RWPE1 (cell line): ENCODE results near the gene PRADC1.

ENCODE experiments used
- CTCF ChIA-PET: fragments of 350-600 bp; sonication (Branson Sonifier 250); formaldehyde crosslinking; extraction: SDS; loops from one replicate; lab custom pipeline; 2021; lab: Yijun Ruan, JAX
- POLR2A ChIA-PET: fragments of 400-600 bp; formaldehyde crosslinking; extraction: SDS; loops from one replicate; lab custom pipeline; 2020; ENCODE audit warnings: antibody characterized with exemption; ENCODE audit not compliant: low non-redundant PET; lab: Yijun Ruan, JAX
- DNase-seq: peaks from one replicate; pipeline ENCODE4 v3.0.0; 2012; ENCODE audit warnings: low spot score
- H3K27ac ChIP-seq: fragments of 450-650 bp; 2 replicates; pipeline ENCODE4 v1.5.1; 2017
- CTCF ChIP-seq: fragments of 450-650 bp; conservative IDR thresholded peaks from 2 replicates; pipeline ENCODE4 v1.5.1; 2017; ENCODE audit warnings: low read depth, mild to moderate bottlenecking

Gene PRADC1

GRCh38 chr2:73233154-73233931, at the start of gene PRADC1:
Gene PRADC1 (minus strand): TSS chr2:73233239. CDS start chr2:73233160, 79 bp downstream.
- TF ChIP-seq CTCF: no peak
- POLR2A ChIA-PET: interaction anchor here (0.6 to 2.1 kb wide), 6 partner anchors 11 to 504 kb away, joined by 3 to 12 read pairs (median 4); partner anchors contain the start of gene TPRKB
- CTCF ChIA-PET: interaction anchor here (0.6 to 1.5 kb wide), 4 partner anchors 21 to 621 kb away, joined by 3 to 8 read pairs (median 4); no protein-coding TSS in a partner anchor
- peak; percentile 99 for DNase-seq
- H3K27ac ChIP-seq: peak within 1 kb of the TSS; percentile 89

GRCh38 chr2:73281244-73281643, 48.2 kb upstream of the PRADC1 start:
- no peak overlapping the region for H3K27ac ChIP-seq
- no peak for TF ChIP-seq CTCF
- CTCF ChIA-PET: no interaction called here
- no peak for DNase-seq
- POLR2A ChIA-PET: no interaction called here

- DNase-seq: peak; percentile 56
- TF ChIP-seq CTCF: no peak
- ChIA-PET POLR2A (no interaction called here), CTCF (no interaction called here)
- no peak overlapping the region for H3K27ac ChIP-seq
Measured at GRCh38 chr2:73279852-73280251, 46.8 kb upstream of the PRADC1 start.

- TF ChIP-seq CTCF: no peak
- DNase-seq: no peak
- H3K27ac ChIP-seq: no peak overlapping the region
- CTCF ChIA-PET: interaction anchor here (0.6 kb wide), 1 partner anchor 19 kb away, joined by 3 read pairs; no protein-coding TSS in a partner anchor
- POLR2A ChIA-PET: no interaction called here
Measured at GRCh38 chr2:73272270-73272669, 39.2 kb upstream of the PRADC1 start.

GRCh38 chr2:73269686-73270465, 36.8 kb upstream of the PRADC1 start:
- ChIA-PET POLR2A (no interaction called here), CTCF (interaction anchor here (1.1 to 1.2 kb wide), 2 partner anchors 22 to 23 kb away, joined by 6 to 7 read pairs; partner anchors contain the start of gene EGR4)
- no peak for DNase-seq
- TF ChIP-seq CTCF: no peak
- H3K27ac ChIP-seq: no peak overlapping the region
